Measurements from ENCODE around the gene RASGRP1. TPM values are rescaled to one million over a fixed set of nuclear protein-coding genes. Genes with fewer than 3 reads are reported as not detected.

Gene RASGRP1
- polyA plus RNA-seq, 1 of the 3 experiments (the other 2 are of a cell fraction), result 0.03 TPM

GRCh38 chr15:38554354-38554753, 10.3 kb downstream of the RASGRP1 start:
- H3K9ac ChIP-seq, result no peak overlapping the region
- ChIA-PET CTCF (interaction anchor here (1.0 to 6.5 kb wide), 3 partner anchors 10 to 136 kb away, joined by 3 to 53 read pairs (median 4); partner anchors contain the start of gene RASGRP1), POLR2A (interaction anchor here (0.5 kb wide), 1 partner anchor 1258 kb away, joined by 7 read pairs; no protein-coding TSS in a partner anchor)
- H3K4me1 ChIP-seq (ENCODE audit: control insufficient read depth in 1 of 2, insufficient read depth in 2 of 2, low read depth in 1 of 2, low read length in 1 of 2), result peaks cover 0 to 5% of the 10 kb centered on the region in 2 experiments; a peak in 1 of 4 replicates
- H3K27me3 ChIP-seq (ENCODE audit: insufficient read depth), result no peaks in the 10 kb centered on the region
- no peaks in the 10 kb centered on the region for H3F3A ChIP-seq (replicated peaks; ENCODE audit: insufficient read depth)
- TF ChIP-seq GABPA (IDR thresholded peaks at IDR 0.05; ENCODE audit: low read depth), result no peak
- TF ChIP-seq, protein P1, sequence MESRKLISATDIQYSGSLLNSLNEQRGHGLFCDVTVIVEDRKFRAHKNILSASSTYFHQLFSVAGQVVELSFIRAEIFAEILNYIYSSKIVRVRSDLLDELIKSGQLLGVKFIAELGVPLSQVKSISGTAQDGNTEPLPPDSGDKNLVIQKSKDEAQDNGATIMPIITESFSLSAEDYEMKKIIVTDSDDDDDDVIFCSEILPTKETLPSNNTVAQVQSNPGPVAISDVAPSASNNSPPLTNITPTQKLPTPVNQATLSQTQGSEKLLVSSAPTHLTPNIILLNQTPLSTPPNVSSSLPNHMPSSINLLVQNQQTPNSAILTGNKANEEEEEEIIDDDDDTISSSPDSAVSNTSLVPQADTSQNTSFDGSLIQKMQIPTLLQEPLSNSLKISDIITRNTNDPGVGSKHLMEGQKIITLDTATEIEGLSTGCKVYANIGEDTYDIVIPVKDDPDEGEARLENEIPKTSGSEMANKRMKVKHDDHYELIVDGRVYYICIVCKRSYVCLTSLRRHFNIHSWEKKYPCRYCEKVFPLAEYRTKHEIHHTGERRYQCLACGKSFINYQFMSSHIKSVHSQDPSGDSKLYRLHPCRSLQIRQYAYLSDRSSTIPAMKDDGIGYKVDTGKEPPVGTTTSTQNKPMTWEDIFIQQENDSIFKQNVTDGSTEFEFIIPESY (IDR thresholded peaks at IDR 0.05; ENCODE audit: borderline replicate concordance, low read depth), result no peak
- no peak for TF ChIP-seq POLR2AphosphoS5 (IDR thresholded peaks at IDR 0.05; ENCODE audit: low read depth, low read length)
- no peak for TF ChIP-seq SIN3A (IDR thresholded peaks at IDR 0.05; ENCODE audit: borderline replicate concordance, low read depth, low read length)
- TF ChIP-seq, protein P2, sequence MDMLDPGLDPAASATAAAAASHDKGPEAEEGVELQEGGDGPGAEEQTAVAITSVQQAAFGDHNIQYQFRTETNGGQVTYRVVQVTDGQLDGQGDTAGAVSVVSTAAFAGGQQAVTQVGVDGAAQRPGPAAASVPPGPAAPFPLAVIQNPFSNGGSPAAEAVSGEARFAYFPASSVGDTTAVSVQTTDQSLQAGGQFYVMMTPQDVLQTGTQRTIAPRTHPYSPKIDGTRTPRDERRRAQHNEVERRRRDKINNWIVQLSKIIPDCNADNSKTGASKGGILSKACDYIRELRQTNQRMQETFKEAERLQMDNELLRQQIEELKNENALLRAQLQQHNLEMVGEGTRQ (IDR thresholded peaks at IDR 0.05; ENCODE audit: borderline replicate concordance, low read depth, low read length), result no peak
- TF ChIP-seq TAF1 (IDR thresholded peaks at IDR 0.05; ENCODE audit: borderline replicate concordance, low read depth, low read length), result no peak
- TF ChIP-seq, protein P3, sequence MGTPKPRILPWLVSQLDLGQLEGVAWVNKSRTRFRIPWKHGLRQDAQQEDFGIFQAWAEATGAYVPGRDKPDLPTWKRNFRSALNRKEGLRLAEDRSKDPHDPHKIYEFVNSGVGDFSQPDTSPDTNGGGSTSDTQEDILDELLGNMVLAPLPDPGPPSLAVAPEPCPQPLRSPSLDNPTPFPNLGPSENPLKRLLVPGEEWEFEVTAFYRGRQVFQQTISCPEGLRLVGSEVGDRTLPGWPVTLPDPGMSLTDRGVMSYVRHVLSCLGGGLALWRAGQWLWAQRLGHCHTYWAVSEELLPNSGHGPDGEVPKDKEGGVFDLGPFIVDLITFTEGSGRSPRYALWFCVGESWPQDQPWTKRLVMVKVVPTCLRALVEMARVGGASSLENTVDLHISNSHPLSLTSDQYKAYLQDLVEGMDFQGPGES (IDR thresholded peaks at IDR 0.05; ENCODE audit: low read depth, low read length), result no peak
- TF ChIP-seq SMC3 (IDR thresholded peaks at IDR 0.05; ENCODE audit: low read depth, low read length), result no peak
- TF ChIP-seq RXRA (IDR thresholded peaks at IDR 0.05; ENCODE audit: borderline replicate concordance, low read depth), result no peak
- no peak for TF ChIP-seq MAX (IDR thresholded peaks at IDR 0.05; ENCODE audit: low read depth)
- TF ChIP-seq NFIC (IDR thresholded peaks at IDR 0.05; ENCODE audit: borderline replicate concordance), result no peak
- TF ChIP-seq ELF1 (IDR thresholded peaks at IDR 0.05), result no peak
- no peak for TF ChIP-seq RCOR1 (IDR thresholded peaks at IDR 0.05; ENCODE audit: low read length)
- TF ChIP-seq CHD2 (IDR thresholded peaks at IDR 0.05; ENCODE audit: low read length, partially characterized antibody), result no peak
- no peak for TF ChIP-seq TEAD4 (IDR thresholded peaks at IDR 0.05; ENCODE audit: borderline replicate concordance, insufficient read depth)
- no peak for TF ChIP-seq FOXM1 (IDR thresholded peaks at IDR 0.05; ENCODE audit: low read depth)
- TF ChIP-seq YY1 (IDR thresholded peaks at IDR 0.05; ENCODE audit: low read depth), result no peak
- TF ChIP-seq PBX3 (IDR thresholded peaks at IDR 0.05), result no peak
- no peaks in the 10 kb centered on the region for H3K79me2 ChIP-seq (ENCODE audit: insufficient read depth)
- no peaks in the 10 kb centered on the region for H4K20me1 ChIP-seq (ENCODE audit: insufficient read depth)
- DNase-seq, result no peak
- H3K9me2 ChIP-seq, result no peaks in the 10 kb centered on the region
- WGBS (ENCODE audit: low lambda C conversion rate), result 68% methylated on average over 3 of the region's 4 CpGs
- H2AFZ ChIP-seq (ENCODE audit: low read depth), result no peak overlapping the region
- H3K4me2 ChIP-seq, result no peak overlapping the region
- H3K27ac ChIP-seq (ENCODE audit: low read depth in 2 of 2, low read length in 1 of 2), result no peak overlapping the region
- H3K4me3 ChIP-seq (ENCODE audit: low read depth in 2 of 2, low read length in 1 of 2), result no peak overlapping the region
- no peaks in the 10 kb centered on the region for H3K9me3 ChIP-seq
- H3K36me3 ChIP-seq (replicated peaks in 1 of 2; ENCODE audit: control insufficient read depth in 1 of 2, insufficient read depth in 2 of 2, low read length in 1 of 2), result no peaks in the 10 kb centered on the region

Data from SK-N-SH (cell line).